H54 (cell line): Measurements from ENCODE around the gene EDC4.
"Not testable (repeated sequence)": the region's sequence is repeated elsewhere in the genome, so short reads cannot be mapped to it uniquely, and the experiment has no call there.

ENCODE experiments used
- DNase-seq: peaks from one replicate; pipeline ENCODE4 v3.0.0; 2011; ENCODE audit warnings: low spot score, mixed read lengths; ENCODE audit not compliant: insufficient read length
- FAIRE-seq: peaks from 3 replicates; lab custom pipeline; 2011; peaks lifted over from hg19 to GRCh38; lab: Jason Lieb, UNC
- POLR2A ChIP-seq: IDR thresholded peaks from 2 replicates; pipeline ENCODE4 v1.6.1; 2011; ENCODE audit warnings: low read depth, mild to moderate bottlenecking, low read length

The EDC4 gene

GRCh38 chr16:67861877-67862276 lies 11.0 kb upstream of the EDC4 start:
- FAIRE-seq (no peak), DNase-seq (no peak)

GRCh38 chr16:67862623-67863583 lies 9.9 kb upstream of the EDC4 start:
- DNase-seq (peak; percentile 49), FAIRE-seq (peak; percentile 58)
- no peak for TF ChIP-seq POLR2A

More at GRCh38 chr16:67861877-67862276, 11.0 kb upstream of the EDC4 start:
- no peak for TF ChIP-seq POLR2A

- DNase-seq: not testable (repeated sequence)
Observed at GRCh38 chr16:67864044-67864443, 8.8 kb upstream of the EDC4 start.

GRCh38 chr16:67864594-67864993 lies 8.3 kb upstream of the EDC4 start:
- DNase-seq: no peak
- TF ChIP-seq POLR2A: no peak
- FAIRE-seq: no peak

More at GRCh38 chr16:67864044-67864443, 8.8 kb upstream of the EDC4 start:
- not testable (repeated sequence) for FAIRE-seq

- FAIRE-seq: no peak
- no peak for TF ChIP-seq POLR2A
- no peak for DNase-seq
Observed at GRCh38 chr16:67865318-67865717, 7.5 kb upstream of the EDC4 start.

GRCh38 chr16:67868290-67868689 lies 4.6 kb upstream of the EDC4 start:
- TF ChIP-seq POLR2A: no peak
- DNase-seq: no peak
- FAIRE-seq: no peak

- TF ChIP-seq POLR2A: no peak
- FAIRE-seq: no peak
- no peak for DNase-seq
Observed at GRCh38 chr16:67869653-67870052, 3.2 kb upstream of the EDC4 start.

- FAIRE-seq (no peak), DNase-seq (no peak)
- no peak for TF ChIP-seq POLR2A
Observed at GRCh38 chr16:67871256-67871655, 1.6 kb upstream of the EDC4 start.

- FAIRE-seq (no peak), DNase-seq (no peak)
- no peak for TF ChIP-seq POLR2A
Observed at GRCh38 chr16:67872131-67872630, 671 bp upstream of the EDC4 start.

GRCh38 chr16:67873435-67874370 lies 851 bp downstream of the EDC4 start:
- TF ChIP-seq POLR2A: no peak
- DNase-seq (no peak), FAIRE-seq (no peak)

GRCh38 chr16:67874372-67874771 lies 1.5 kb downstream of the EDC4 start:
- FAIRE-seq (no peak), DNase-seq (no peak)
- TF ChIP-seq POLR2A: no peak

- FAIRE-seq (no peak), DNase-seq (no peak)
- no peak for TF ChIP-seq POLR2A
Observed at GRCh38 chr16:67877064-67877463, 4.2 kb downstream of the EDC4 start.

GRCh38 chr16:67878232-67878631 lies 5.4 kb downstream of the EDC4 start:
- DNase-seq (no peak), FAIRE-seq (no peak)
- no peak for TF ChIP-seq POLR2A

GRCh38 chr16:67878846-67879245 lies 6.0 kb downstream of the EDC4 start:
- TF ChIP-seq POLR2A: no peak
- no peak for DNase-seq
- FAIRE-seq: no peak

GRCh38 chr16:67879462-67879861 lies 6.6 kb downstream of the EDC4 start:
- FAIRE-seq (no peak), DNase-seq (no peak)
- no peak for TF ChIP-seq POLR2A
